Measurements from ENCODE around the gene ORC3. TPM values are rescaled to one million over a fixed set of nuclear protein-coding genes. Genes with fewer than 3 reads are reported as not detected.

The ORC3 gene
- total RNA-seq = 20.5 TPM
- long read RNA-seq, transcript ORC3-201 (20 exons, 2,501 nt) = minor isoform, 5 of 42 reads
- long read RNA-seq, transcript ORC3-202 (20 exons, 2,512 nt) = major isoform, 18 of 42 reads
- long read RNA-seq, partial matches to known transcripts = 5 of 42 reads
- long read RNA-seq, other reads (novel, unspliced or antisense) = 14 of 42 reads

DNA sequence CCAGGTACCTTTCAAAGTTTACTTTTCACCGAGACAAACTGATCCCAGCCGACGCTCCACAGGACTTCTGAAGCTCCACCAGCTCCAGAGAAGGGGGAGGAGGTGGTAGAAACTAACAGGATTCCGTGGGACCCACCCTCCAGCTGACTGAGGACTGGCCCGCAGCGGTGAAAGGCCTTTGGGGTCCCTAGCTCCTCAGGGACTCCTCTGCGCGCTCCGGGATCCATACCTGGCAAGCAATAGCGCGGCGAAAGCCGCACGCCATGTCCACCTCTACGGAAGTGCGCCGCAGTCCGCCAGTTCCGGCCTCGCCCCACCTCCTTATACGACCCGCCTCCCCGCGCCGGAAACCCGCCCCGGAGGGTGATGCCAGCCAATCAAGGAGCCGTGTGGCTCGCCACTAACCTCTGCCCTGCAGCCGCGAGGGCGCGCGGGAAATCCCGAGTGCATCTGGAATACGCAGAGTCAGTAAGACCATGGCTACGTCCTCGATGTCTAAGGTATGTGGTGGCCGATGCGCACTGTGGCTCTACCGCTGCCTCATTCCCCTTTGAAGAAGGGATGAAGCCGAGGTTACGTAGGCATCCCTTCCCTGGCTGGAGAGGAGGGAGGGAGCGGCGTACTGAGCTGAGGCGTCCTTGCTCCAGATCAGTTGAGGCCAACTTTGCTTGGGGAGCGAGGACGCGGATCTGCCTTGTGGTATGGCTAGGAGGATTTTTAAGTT lies at the start of gene ORC3, which contains the start of gene RARS2:
TSS of gene ORC3 (plus strand) at position 443 of the 724 bp plus-strand sequence. CDS start at position 477, 34 bp downstream.
TSS of gene RARS2 (minus strand) at position 295 of the 724 bp plus-strand sequence. CDS start at position 265, 30 bp downstream.
- no peaks in the 10 kb centered on the region for H3K9me3 ChIP-seq (replicated peaks)
- DNase-seq = peak; percentile 97
- H3K27ac ChIP-seq (replicated peaks) = peak within 1 kb of the TSS; percentile 82
- peaks cover 8% of the 10 kb centered on the region for H3K36me3 ChIP-seq
- H3K27me3 ChIP-seq (ENCODE audit: low read depth) = no peaks in the 10 kb centered on the region
- intact Hi-C loops (cut with micrococcal nuclease) = no loop called here
- TF ChIP-seq, protein P1, sequence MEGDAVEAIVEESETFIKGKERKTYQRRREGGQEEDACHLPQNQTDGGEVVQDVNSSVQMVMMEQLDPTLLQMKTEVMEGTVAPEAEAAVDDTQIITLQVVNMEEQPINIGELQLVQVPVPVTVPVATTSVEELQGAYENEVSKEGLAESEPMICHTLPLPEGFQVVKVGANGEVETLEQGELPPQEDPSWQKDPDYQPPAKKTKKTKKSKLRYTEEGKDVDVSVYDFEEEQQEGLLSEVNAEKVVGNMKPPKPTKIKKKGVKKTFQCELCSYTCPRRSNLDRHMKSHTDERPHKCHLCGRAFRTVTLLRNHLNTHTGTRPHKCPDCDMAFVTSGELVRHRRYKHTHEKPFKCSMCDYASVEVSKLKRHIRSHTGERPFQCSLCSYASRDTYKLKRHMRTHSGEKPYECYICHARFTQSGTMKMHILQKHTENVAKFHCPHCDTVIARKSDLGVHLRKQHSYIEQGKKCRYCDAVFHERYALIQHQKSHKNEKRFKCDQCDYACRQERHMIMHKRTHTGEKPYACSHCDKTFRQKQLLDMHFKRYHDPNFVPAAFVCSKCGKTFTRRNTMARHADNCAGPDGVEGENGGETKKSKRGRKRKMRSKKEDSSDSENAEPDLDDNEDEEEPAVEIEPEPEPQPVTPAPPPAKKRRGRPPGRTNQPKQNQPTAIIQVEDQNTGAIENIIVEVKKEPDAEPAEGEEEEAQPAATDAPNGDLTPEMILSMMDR (IDR thresholded peaks at IDR 0.05; ENCODE audit: borderline replicate concordance) = no peak
- peak within 1 kb of the TSS; percentile 84 for H3K4me3 ChIP-seq
- peaks cover 58% of the 10 kb centered on the region for H3K4me1 ChIP-seq

DNA sequence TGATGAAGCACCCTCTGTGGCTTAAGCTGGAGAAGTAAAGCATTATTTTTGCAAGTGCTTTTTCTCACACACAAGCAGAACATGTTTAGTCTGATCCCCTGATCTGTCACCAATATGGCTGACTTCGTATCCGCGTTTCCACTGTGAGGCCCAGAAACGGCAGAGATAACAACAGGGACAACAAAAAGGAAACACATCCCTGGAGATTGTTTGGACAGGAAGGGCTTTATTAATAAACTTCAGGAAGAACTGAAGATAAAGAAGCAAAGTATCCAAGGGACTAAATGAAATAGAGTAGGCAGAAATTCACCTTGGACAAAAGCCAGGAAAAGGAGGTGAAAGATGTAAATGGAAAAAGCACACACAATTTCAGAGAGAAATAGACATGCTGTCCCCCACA lies 49.4 kb upstream of the ORC3 start:
- H3K4me3 ChIP-seq = no peak overlapping the region
- peaks cover 20% of the 10 kb centered on the region for H3K4me1 ChIP-seq
- intact Hi-C loops (cut with micrococcal nuclease) = no loop called here
- peak overlapping the region; percentile 65 for H3K27ac ChIP-seq (replicated peaks)
- H3K36me3 ChIP-seq = peaks cover 49% of the 10 kb centered on the region
- no peaks in the 10 kb centered on the region for H3K27me3 ChIP-seq (ENCODE audit: low read depth)
- DNase-seq = no peak
- TF ChIP-seq, protein P1 (IDR thresholded peaks at IDR 0.05; ENCODE audit: borderline replicate concordance) = no peak
- H3K9me3 ChIP-seq (replicated peaks) = no peaks in the 10 kb centered on the region

DNA sequence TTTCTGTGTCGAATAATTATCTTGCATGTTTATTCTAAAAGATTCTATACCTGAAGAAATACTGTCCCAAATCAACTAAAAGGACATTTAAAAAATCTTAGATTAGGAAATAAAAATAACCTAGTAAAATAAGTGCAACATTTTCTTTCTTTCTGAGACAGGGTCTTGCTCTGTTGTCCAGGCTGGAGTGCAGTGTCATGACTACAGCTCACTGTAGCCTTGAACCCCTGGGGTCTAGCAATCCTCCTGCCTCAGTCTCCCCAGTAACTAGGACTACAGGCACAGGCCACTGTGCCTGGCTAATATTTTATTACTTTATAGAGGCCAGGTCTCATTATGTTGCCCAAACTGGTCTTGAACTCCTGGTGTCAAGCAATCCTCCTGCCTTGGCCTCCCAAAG lies 48.9 kb upstream of the ORC3 start:
- Histone ChIP-seq H3K27ac (replicated peaks) (peak overlapping the region; percentile 65), H3K36me3 (peaks cover 49% of the 10 kb centered on the region), H3K4me1 (peaks cover 20% of the 10 kb centered on the region), H3K27me3 (ENCODE audit: low read depth) (no peaks in the 10 kb centered on the region), H3K9me3 (replicated peaks) (no peaks in the 10 kb centered on the region), H3K4me3 (no peak overlapping the region)
- DNase-seq = no peak
- TF ChIP-seq, protein P1 (IDR thresholded peaks at IDR 0.05; ENCODE audit: borderline replicate concordance) = no peak
- intact Hi-C loops (cut with micrococcal nuclease) = no loop called here

DNA sequence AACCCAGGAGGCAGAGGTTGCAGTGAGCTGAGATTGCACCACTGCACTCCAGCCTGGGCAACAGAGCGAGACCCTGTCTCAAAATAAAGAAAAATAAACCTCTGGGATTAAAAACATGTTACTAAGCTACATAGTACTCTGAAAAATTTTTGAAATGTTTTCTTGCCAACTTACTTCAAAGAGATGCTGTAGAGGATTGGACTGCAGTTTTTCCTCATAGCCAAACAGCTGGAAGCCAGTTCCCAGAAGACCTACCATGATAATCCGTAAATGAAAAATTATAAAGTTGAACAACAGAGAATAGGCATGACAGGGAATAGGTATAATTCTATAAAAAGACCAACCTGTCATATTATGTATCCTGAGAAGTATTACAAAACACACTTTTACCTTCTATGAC lies 48.2 kb upstream of the ORC3 start:
- Histone ChIP-seq H3K4me1 (peaks cover 20% of the 10 kb centered on the region), H3K27me3 (ENCODE audit: low read depth) (no peaks in the 10 kb centered on the region), H3K36me3 (peaks cover 52% of the 10 kb centered on the region), H3K27ac (replicated peaks) (peak overlapping the region; percentile 65), H3K4me3 (no peak overlapping the region), H3K9me3 (replicated peaks) (no peaks in the 10 kb centered on the region)
- TF ChIP-seq, protein P1 (IDR thresholded peaks at IDR 0.05; ENCODE audit: borderline replicate concordance) = no peak
- intact Hi-C loops (cut with micrococcal nuclease) = no loop called here
- no peak for DNase-seq

DNA sequence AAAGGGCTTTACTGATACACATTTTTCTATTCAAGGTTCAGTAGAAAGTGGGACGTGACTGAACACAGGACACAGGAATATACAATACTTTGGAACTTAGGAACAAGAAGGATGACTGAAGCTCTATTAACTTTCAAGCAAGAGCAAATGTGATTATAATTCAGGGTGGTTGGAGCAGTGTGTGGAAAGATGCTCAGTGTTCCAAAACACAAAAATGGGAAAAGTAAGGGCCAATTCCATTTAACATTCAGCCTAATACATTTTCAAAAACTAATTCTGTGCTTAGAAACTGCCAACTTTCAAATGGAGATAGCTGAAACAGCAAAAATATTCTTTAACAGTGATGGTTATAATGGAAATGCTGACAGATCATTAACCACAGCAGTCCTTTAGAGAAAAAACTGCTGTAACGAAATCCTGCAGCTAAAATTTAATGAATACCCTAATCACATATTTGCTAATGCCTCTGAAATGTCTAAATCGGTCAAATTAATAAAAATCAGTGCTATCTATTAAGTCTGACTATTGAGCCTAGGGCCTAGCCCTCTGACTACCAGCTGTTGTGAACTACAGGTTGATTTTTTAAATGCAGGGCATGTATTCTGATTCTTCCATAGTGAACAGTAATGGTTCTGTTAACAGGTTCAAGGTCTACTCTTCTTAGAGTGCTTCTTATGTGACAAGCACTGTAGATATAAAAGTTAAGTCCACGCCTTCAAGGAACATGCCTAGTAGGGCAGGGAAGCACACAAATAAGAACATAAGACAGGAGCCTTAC lies 46.0 kb upstream of the ORC3 start:
- TF ChIP-seq, protein P1 (IDR thresholded peaks at IDR 0.05; ENCODE audit: borderline replicate concordance) = no peak
- intact Hi-C loops (cut with micrococcal nuclease) = no loop called here
- Histone ChIP-seq H3K4me3 (no peak overlapping the region), H3K4me1 (peaks cover 20% of the 10 kb centered on the region), H3K27ac (replicated peaks) (no peak overlapping the region), H3K27me3 (ENCODE audit: low read depth) (no peaks in the 10 kb centered on the region), H3K9me3 (replicated peaks) (no peaks in the 10 kb centered on the region), H3K36me3 (peaks cover 59% of the 10 kb centered on the region)
- DNase-seq = no peak
